Measurements from ENCODE around the gene AQP1.

AQP1 gene

DNA sequence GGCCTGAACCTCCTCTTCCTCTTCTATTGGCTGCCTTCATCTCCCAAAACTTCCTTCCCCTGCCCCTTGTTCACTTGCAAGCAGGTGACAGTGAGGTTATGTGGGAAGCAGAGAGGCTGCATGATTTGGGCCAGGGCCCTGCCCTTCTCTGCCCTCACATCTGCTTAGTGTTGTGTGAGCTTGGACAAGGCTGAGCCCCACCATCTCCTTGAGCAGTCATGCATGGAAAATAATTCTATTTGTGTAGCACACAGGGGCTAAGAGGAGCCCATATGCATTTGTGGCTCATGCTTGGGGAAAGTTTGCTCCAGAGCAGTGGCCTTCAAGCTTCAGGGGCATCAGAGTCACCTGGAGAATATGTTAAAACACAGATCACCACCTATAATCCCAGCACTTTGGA is 26.8 kb upstream of the AQP1 start:
- no peak for DNase-seq (ENCODE audit: low spot score)

- DNase-seq (ENCODE audit: low spot score), result peak; percentile 58
These were observed 25.0 kb upstream of the AQP1 start for GRCh38 chr7:30886608-30887011.

DNA sequence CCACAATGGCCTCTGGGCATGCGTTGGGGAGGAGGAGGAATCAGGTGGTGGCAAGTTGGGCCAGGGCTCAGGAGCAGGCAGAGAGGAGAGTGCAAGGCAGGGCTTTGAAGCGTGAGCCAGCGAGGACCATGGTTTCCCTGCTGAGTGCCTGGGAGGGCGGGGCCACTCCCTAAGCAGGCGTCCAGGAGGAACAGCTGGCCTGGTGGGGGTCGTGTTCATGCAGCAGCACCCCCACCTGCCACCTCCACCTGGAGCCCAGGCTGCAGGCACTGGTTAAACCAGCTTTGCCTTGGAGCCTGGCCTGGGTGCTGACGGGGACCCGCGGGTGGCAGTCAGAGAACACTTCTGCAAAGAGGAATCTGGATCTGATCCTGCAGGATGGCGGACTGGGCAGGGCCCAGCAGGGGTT is 24.2 kb upstream of the AQP1 start:
- DNase-seq (ENCODE audit: low spot score), result no peak

GRCh38 chr7:30888747-30889146 is 22.9 kb upstream of the AQP1 start:
- DNase-seq (ENCODE audit: low spot score), result peak; percentile 95

DNA sequence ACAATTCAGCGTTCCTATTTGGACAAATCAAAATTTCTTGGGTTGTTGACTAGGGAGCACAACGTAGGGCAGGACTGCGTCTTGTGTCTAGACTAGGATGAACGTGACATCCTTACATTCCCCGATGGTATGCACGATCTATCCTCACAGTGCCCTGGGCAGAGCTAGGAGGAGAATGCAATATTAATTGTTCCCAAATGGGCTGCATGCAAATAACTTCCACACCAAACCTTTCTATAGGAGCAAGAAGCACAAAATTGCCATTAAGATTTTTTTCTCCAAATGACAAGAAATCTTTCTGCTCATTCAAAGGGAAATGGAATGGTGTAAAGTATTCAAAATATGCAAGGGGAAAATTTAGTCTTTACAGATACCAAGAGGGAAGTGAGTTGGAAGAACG is 21.4 kb upstream of the AQP1 start:
- DNase-seq (ENCODE audit: low spot score), result no peak

DNA sequence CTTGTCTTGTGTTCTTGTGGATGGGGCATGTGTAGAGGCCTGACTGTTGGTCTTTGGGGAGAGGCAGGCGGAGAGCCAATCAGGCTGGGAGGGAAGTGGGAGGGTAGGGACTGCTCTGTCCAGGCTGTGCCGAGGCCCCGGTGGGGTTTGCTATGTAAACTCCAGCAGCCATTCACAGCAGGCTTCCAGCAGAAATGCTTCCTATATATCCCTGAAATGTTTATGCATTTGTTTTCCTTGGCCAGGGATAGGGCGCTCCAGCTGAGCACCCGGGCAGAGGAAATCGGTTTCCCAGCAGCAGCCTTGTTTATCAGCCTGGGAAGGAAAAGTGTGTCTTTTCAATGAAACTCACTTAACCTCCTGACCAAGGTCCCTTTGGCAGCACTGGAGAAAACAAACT is 18.3 kb upstream of the AQP1 start:
- DNase-seq (ENCODE audit: low spot score), result no peak

GRCh38 chr7:30894009-30894408 is 17.6 kb upstream of the AQP1 start:
- no peak for DNase-seq (ENCODE audit: low spot score)

- DNase-seq (ENCODE audit: low spot score), result no peak
These were observed 16.6 kb upstream of the AQP1 start for GRCh38 chr7:30894866-30895605.

DNA sequence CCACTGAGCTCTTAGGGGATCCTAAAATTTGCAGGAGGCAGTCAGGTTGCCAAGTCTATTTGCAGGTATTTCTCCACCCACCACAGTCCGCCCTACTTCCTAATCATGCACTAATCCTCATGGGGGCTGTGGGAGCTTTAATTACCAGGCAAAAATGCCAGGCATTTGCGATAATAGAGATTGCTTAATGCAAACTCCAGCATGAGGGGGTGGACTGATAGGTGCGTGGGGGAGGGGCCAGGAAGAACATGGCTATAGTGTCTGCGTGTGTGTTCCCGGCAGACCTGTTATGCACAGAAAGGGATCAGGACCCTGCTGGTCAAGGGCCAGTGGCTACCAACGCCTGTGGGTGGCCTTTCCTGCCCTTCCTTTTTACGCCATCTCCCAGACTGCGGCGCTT is 15.6 kb upstream of the AQP1 start:
- no peak for DNase-seq (ENCODE audit: low spot score)

GRCh38 chr7:30896783-30897637 is 14.6 kb upstream of the AQP1 start:
- DNase-seq (ENCODE audit: low spot score), result no peak

GRCh38 chr7:30897770-30898169 is 13.9 kb upstream of the AQP1 start:
- DNase-seq (ENCODE audit: low spot score), result no peak

GRCh38 chr7:30898411-30898810 is 13.2 kb upstream of the AQP1 start:
- no peak for DNase-seq (ENCODE audit: low spot score)

DNA sequence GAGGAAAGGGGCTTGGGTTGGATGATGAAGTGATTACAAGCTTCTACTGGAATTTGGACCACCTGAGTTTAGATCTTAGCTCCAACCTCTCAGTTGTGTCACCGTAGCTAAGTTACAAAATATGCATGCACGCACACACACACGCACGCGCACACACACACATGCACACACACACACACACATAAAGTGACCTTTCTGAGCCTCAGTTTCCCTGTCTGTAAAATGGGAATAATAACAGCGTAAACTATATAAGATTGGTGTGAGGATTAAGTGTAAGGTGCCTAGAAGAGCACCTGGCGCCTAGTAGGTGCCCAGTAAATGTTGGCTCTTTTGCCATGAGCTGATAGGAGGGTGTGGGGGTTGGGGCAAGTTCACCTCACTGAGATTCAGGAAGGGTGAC is 12.6 kb upstream of the AQP1 start:
- no peak for DNase-seq (ENCODE audit: low spot score)

DNA sequence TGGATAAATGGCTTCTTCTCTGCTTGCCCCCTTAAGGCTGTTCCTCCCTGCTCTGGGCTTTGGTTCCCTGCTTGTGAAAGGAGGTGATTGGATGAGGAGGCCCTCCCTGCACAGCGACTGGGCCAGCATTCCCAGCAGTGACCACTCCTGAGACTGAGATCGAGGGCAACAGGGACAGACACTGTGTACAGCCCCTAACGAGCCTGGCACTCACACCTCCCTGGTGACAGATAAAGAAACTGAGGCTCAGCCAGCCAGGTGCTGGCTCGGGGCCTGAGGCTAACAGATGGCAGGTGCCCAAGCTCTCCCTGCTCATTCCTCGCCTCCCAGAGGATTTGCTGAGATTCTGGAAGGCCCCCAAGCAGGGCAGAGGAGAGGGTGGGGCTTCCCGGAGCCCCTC is 12.0 kb upstream of the AQP1 start:
- DNase-seq (ENCODE audit: low spot score), result no peak

GRCh38 chr7:30900053-30900452 is 11.6 kb upstream of the AQP1 start:
- no peak for DNase-seq (ENCODE audit: low spot score)

GRCh38 chr7:30900803-30901362 is 10.8 kb upstream of the AQP1 start:
- no peak for DNase-seq (ENCODE audit: low spot score)

- DNase-seq (ENCODE audit: low spot score), result no peak
These were observed 9.8 kb upstream of the AQP1 start for GRCh38 chr7:30901856-30902255.

GRCh38 chr7:30902466-30902865 is 9.2 kb upstream of the AQP1 start:
- DNase-seq (ENCODE audit: low spot score), result no peak

DNA sequence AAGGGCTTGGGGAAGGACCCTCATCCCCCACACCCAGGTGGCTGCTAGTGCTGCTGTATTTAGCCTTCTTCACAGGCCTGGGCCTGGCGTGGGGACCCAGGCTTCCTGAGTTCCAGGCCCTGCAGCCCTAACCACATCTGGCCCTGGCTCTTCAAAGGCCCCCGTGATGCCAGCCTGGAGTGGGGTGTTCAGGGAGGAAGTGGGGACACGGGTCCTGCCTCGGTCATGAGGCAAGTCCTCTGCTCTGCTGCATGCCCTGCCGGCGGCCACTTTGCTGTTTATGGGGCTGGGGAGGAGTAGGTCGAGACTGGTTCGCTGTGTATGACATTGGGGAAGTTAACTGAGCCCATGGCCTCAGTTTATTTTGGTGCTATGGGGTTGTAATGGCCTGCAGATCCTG is 8.5 kb upstream of the AQP1 start:
- DNase-seq (ENCODE audit: low spot score), result no peak

DNA sequence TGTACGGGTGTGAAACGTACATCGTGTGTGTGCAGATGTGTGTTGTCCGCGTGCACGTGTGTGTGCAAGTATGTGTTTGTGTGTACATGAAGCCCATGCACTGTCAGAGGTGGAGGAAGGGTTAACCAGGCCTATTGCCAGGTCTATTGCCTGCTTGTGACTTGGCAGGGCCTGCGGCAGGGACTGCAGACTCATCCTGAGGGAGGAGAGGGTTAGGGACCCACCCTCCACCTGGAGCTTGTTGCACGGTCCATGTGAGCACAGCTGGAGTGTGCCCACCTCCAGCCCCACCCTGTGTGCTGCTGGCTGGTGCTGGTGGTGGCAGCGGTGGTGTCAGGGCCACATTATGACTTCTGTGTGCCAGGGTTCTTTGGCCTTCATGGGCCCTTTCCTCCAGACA is 7.1 kb upstream of the AQP1 start:
- DNase-seq (ENCODE audit: low spot score), result no peak

DNA sequence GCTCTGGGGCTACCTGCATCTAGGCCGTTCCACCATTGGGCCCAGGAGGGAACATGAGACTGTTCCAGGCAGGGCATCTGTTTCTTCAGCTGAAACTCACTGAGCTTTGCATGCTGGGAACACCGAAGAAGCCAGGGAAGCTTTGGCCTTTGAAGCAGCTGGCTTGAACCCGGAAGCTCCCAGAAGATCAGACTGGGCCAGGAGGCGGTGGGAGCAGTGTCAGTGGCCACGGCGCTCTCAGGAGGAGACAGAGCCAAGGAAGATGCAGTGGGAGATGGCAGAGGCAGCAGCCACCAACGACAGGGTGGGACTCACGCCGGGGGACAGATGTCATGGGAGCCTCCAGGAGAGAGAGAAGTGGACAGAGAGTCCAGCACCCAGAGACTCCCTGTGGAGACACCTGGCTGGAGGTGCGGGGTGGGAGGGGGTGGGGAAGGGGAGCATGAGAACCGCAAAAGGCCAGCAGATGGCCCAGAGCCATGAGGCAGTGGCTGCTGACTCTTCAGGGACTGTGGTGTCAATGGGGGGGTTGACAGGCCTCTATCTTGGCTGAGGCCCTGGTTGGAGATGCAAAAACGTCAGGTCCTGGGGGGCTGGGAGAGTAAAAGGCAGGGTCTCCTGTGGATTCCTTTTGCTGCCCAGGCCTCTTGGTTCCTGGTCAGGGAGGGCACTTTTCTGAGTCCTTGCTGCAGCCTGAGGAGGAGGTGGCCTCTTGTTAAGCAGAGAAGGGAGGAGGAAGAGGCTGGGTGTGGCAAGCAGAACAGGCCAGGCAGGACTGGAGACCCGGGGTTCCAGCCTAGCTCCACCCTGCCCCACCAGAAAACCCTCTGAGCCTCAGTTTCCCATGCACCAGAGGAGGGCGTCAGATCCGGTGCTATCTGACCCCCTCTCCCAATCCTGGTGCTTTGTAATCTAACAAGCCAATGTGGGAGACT is 6.3 kb upstream of the AQP1 start:
- no peak for DNase-seq (ENCODE audit: low spot score)

DNA sequence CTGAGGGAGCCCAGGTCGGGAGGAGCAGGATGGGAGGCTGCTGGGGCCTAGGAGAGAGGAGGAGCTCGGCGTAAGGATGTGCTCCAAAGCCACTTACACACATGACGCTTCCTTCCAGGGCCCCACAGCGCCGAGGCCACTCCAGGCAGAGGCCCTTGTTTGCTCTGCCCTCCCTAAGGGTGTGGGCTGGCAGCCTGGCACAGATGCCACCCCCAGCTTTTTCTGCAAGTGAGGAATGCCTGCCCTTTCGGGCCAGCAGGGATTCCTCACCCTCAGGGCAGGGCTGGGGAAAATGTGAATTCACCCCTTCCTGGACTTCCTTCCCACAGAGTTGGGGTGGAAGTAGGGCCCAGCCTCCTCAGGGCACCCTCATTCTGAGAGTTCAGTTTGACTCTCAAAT is 5.6 kb upstream of the AQP1 start:
- DNase-seq (ENCODE audit: low spot score), result peak; percentile 38

Data from AG08395 (cell line).